Transverse colon (tissue), 3 donors: Measurements from ENCODE around the gene NR2C1.
"Not testable (repeated sequence)": the region's sequence is repeated elsewhere in the genome, so short reads cannot be mapped to it uniquely, and the experiment has no call there.

Experiments used
- CTCF ChIP-seq, 5 experiments: fragments of 200-600 bp in 3 of 5; fragments of 450-650 bp in 2 of 5; sonication (generic) in 3 of 5; IDR thresholded peaks; 1 replicate in 2 of 5; 2 replicates in 3 of 5; pipeline ENCODE4 v1.5.1; 2016 to 2017; ENCODE audit warnings: antibody characterized with exemption in 5 of 5, inconsistent platforms in 3 of 5, mild to moderate bottlenecking in 2 of 5, moderate library complexity in 1 of 5
- EP300 ChIP-seq: sonication (generic); formaldehyde crosslinking; IDR thresholded peaks from one replicate; pipeline ENCODE4 v1.6.1; 2017; ENCODE audit warnings: antibody characterized with exemption, low read depth
- POLR2A ChIP-seq: fragments of 450-650 bp; IDR thresholded peaks from one replicate; pipeline ENCODE4 v1.6.1; 2016; ENCODE audit warnings: antibody characterized with exemption, mild to moderate bottlenecking, moderate library complexity

- TF ChIP-seq CTCF (IDR thresholded peaks at IDR 0.05); POLR2A; EP300: not testable (repeated sequence)
Observed at GRCh38 chr12:94985099-94985498, 88.3 kb downstream of the NR2C1 start.
